VCaP (cell line): ENCODE data around the gene LSMEM2.

Experiments used
- H3K27ac ChIP-seq: fragments of 450-650 bp; 2 replicates; pipeline ENCODE4 v1.5.1; 2017
- CTCF ChIP-seq: fragments of 450-650 bp; conservative IDR thresholded peaks from 2 replicates; pipeline ENCODE4 v1.5.1; 2017; ENCODE audit warnings: mild to moderate bottlenecking, moderate library complexity

The LSMEM2 gene

GRCh38 chr3:50278880-50279224, at the start of gene LSMEM2:
LSMEM2 (plus strand) TSS chr3:50279087; CDS start chr3:50279114, 27 bp downstream.
- H3K27ac ChIP-seq = no peak within 1 kb of the TSS
- no peak for TF ChIP-seq CTCF

GRCh38 chr3:50229490-50229889, 49.4 kb upstream of the LSMEM2 start:
- H3K27ac ChIP-seq = no peak overlapping the region
- no peak for TF ChIP-seq CTCF

GRCh38 chr3:50230104-50230793, 48.6 kb upstream of the LSMEM2 start:
- H3K27ac ChIP-seq = no peak overlapping the region

GRCh38 chr3:50230794-50231125, 48.1 kb upstream of the LSMEM2 start:
- no peak overlapping the region for H3K27ac ChIP-seq
- TF ChIP-seq CTCF = no peak

More at GRCh38 chr3:50230104-50230793, 48.6 kb upstream of the LSMEM2 start:
- no peak for TF ChIP-seq CTCF

GRCh38 chr3:50231581-50231980, 47.3 kb upstream of the LSMEM2 start:
- no peak overlapping the region for H3K27ac ChIP-seq
- no peak for TF ChIP-seq CTCF

GRCh38 chr3:50232303-50232702, 46.6 kb upstream of the LSMEM2 start:
- no peak for TF ChIP-seq CTCF

GRCh38 chr3:50233176-50233575, 45.7 kb upstream of the LSMEM2 start:
- no peak overlapping the region for H3K27ac ChIP-seq
- no peak for TF ChIP-seq CTCF

More at GRCh38 chr3:50232303-50232702, 46.6 kb upstream of the LSMEM2 start:
- no peak overlapping the region for H3K27ac ChIP-seq
